Astrocyte (in vitro differentiated cells and primary cell): Measurements from ENCODE around the gene TNRC18. TPM values are rescaled to one million over a fixed set of nuclear protein-coding genes. Genes with fewer than 3 reads are reported as not detected.
"Not testable (repeated sequence)": the region's sequence is repeated elsewhere in the genome, so short reads cannot be mapped to it uniquely, and the experiment has no call there.

Source experiments
- DNase-seq: peaks from one replicate; pipeline ENCODE4 v3.0.0-alpha.2; 2010; ENCODE audit warnings: low read depth
- FAIRE-seq: peaks from 2 replicates; lab custom pipeline; 2011; peaks lifted over from hg19 to GRCh38; lab: Jason Lieb, UNC
- H2AFZ ChIP-seq: 2 replicates; pipeline ENCODE4 v1.6.0; 2012; ENCODE audit warnings: low read depth, low read length, inconsistent platforms
- H3K27ac ChIP-seq: 2 replicates; pipeline ENCODE4 v1.5.1; 2011; ENCODE audit warnings: low read depth, low read length, inconsistent platforms
- H3K27me3 ChIP-seq: 2 replicates; pipeline ENCODE4 v1.6.0; 2011; ENCODE audit warnings: low read length, inconsistent platforms; ENCODE audit not compliant: insufficient read depth
- H3K36me3 ChIP-seq: 2 replicates; pipeline ENCODE4 v1.5.1; 2011; ENCODE audit warnings: low read length, inconsistent platforms; ENCODE audit not compliant: insufficient read depth
- H3K4me1 ChIP-seq: 2 replicates; pipeline ENCODE4 v1.5.1; 2011; ENCODE audit warnings: low read length, inconsistent platforms; ENCODE audit not compliant: insufficient read depth
- H3K4me2 ChIP-seq: 2 replicates; pipeline ENCODE4 v1.6.0; 2012; ENCODE audit warnings: low read length, inconsistent platforms
- H3K4me3 ChIP-seq: 2 replicates; pipeline ENCODE4 v1.5.1; 2011; ENCODE audit warnings: low read depth, mild to moderate bottlenecking, low read length, inconsistent platforms; ENCODE audit not compliant: insufficient read depth
- H3K79me2 ChIP-seq: 2 replicates; pipeline ENCODE4 v1.6.0; 2012; ENCODE audit warnings: mild to moderate bottlenecking, low read length, inconsistent platforms; ENCODE audit not compliant: insufficient read depth
- H3K9ac ChIP-seq: 2 replicates; pipeline ENCODE4 v1.6.0; 2012; ENCODE audit warnings: mild to moderate bottlenecking, low read length, inconsistent platforms
- H3K9me3 ChIP-seq: 2 replicates; pipeline ENCODE4 v1.5.1; 2012; ENCODE audit warnings: low read depth, mild to moderate bottlenecking, low read length, inconsistent platforms; ENCODE audit not compliant: insufficient read depth
- H4K20me1 ChIP-seq: 2 replicates; pipeline ENCODE4 v1.6.0; 2012; ENCODE audit warnings: low read length, inconsistent platforms; ENCODE audit not compliant: insufficient read depth
- H3K27ac Mint-ChIP-seq: one replicate; pipeline ENCODE4 v1.8.0; 2021; ENCODE audit warnings: mild to moderate bottlenecking, mixed read lengths; ENCODE audit not compliant: unreplicated experiment
- H3K27me3 Mint-ChIP-seq: one replicate; pipeline ENCODE4 v1.8.0; 2021; ENCODE audit warnings: low read depth, mixed read lengths; ENCODE audit not compliant: unreplicated experiment
- H3K36me3 Mint-ChIP-seq: one replicate; pipeline ENCODE4 v1.8.0; 2021; ENCODE audit warnings: low read depth, mixed read lengths; ENCODE audit not compliant: unreplicated experiment
- H3K4me1 Mint-ChIP-seq: one replicate; pipeline ENCODE4 v1.8.0; 2021; ENCODE audit warnings: low read depth, mixed read lengths; ENCODE audit not compliant: unreplicated experiment
- H3K4me3 Mint-ChIP-seq: one replicate; pipeline ENCODE4 v1.8.0; 2021; ENCODE audit warnings: mild to moderate bottlenecking, moderate library complexity, mixed read lengths; ENCODE audit not compliant: unreplicated experiment
- H3K9me3 Mint-ChIP-seq: one replicate; pipeline ENCODE4 v1.8.0; 2021; ENCODE audit warnings: mild to moderate bottlenecking, mixed read lengths; ENCODE audit not compliant: unreplicated experiment
- CTCF ChIP-seq: IDR thresholded peaks from 2 replicates; pipeline ENCODE4 v1.5.1; 2011; ENCODE audit warnings: low read depth, mild to moderate bottlenecking, inconsistent platforms, low read length, moderate library complexity; ENCODE audit not compliant: insufficient read depth
- EZH2 ChIP-seq: IDR thresholded peaks from 2 replicates; pipeline ENCODE4 v1.6.1; 2012; ENCODE audit warnings: mild to moderate bottlenecking, low read length, inconsistent platforms; ENCODE audit not compliant: insufficient read depth
- total RNA-seq: library from RNA; stranded (reverse); gene quantifications from 2 replicates; pipeline ENCODE4 v1.2.1, GENCODE V29; 2021

Gene TNRC18
- total RNA-seq, 1 donor from 2014 or later, result 84.3 TPM

DNA sequence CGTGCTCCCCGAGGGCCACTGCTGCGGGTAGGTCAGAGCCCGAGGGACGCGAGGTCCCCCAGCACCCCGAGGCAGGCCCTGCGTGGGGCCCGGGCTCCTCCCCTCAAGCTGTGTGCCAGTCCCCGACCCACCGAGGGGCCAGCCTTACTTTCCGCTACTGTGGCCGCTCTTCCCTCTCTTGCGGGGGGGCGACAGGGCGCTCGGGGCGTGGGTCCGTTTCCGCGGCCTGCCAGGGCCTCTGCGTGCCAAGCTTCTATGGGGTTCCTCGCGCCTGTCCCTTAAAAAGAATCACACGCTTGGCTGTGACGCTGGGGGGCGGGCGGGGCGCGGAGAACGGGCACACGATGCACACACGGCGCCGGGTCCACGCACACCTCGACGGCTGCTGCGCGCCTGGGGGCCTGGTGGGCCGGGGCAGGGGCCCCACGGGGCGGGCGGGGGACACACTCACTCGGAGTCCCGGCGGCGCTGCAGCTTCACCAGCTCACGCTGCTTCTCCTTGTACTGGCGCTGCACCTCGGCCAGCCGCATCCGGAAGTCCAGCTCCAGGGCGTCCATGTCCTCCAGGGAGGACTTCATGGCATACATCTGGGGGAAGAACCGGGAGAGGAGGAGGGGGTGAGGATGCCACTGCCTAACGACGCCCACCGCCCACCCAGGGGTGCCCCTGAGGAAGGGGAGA is 62.0 kb downstream of the TNRC18 start:
- peaks cover 12% of the 10 kb centered on the region for H3K36me3 ChIP-seq
- H3K27me3 ChIP-seq, result no peaks in the 10 kb centered on the region
- no peak for DNase-seq
- FAIRE-seq, result no peak
- Mint-ChIP-seq H3K4me1 (peaks cover 4% of the 10 kb centered on the region), H3K27me3 (no peaks in the 10 kb centered on the region), H3K9me3 (no peaks in the 10 kb centered on the region), H3K36me3 (peaks cover 25% of the 10 kb centered on the region), H3K4me3 (no peak overlapping the region), H3K27ac (no peak overlapping the region)
- H4K20me1 ChIP-seq, result peaks cover 72% of the 10 kb centered on the region
- no peak overlapping the region for H3K9ac ChIP-seq
- no peaks in the 10 kb centered on the region for H3K9me3 ChIP-seq
- no peak overlapping the region for H2AFZ ChIP-seq
- peaks cover 39% of the 10 kb centered on the region for H3K79me2 ChIP-seq
- no peak overlapping the region for H3K4me2 ChIP-seq
- TF ChIP-seq EZH2 (no peak), CTCF (no peak)
- H3K4me1 ChIP-seq, result no peaks in the 10 kb centered on the region
- H3K4me3 ChIP-seq, result no peak overlapping the region
- no peak overlapping the region for H3K27ac ChIP-seq

GRCh38 chr7:5360971-5361370 is 62.7 kb downstream of the TNRC18 start:
- Histone ChIP-seq H3K9ac (no peak overlapping the region), H3K36me3 (peaks cover 12% of the 10 kb centered on the region), H3K79me2 (peaks cover 40% of the 10 kb centered on the region), H2AFZ (no peak overlapping the region), H3K4me1 (no peaks in the 10 kb centered on the region), H4K20me1 (peaks cover 66% of the 10 kb centered on the region), H3K4me3 (no peak overlapping the region), H3K27ac (no peak overlapping the region), H3K9me3 (no peaks in the 10 kb centered on the region), H3K27me3 (no peaks in the 10 kb centered on the region), H3K4me2 (no peak overlapping the region)
- Mint-ChIP-seq H3K36me3 (peaks cover 31% of the 10 kb centered on the region), H3K27ac (no peak overlapping the region), H3K27me3 (no peaks in the 10 kb centered on the region), H3K4me1 (peaks cover 3% of the 10 kb centered on the region), H3K4me3 (no peak overlapping the region), H3K9me3 (no peaks in the 10 kb centered on the region)
- TF ChIP-seq CTCF (no peak), EZH2 (no peak)
- FAIRE-seq, result no peak
- DNase-seq, result no peak

DNA sequence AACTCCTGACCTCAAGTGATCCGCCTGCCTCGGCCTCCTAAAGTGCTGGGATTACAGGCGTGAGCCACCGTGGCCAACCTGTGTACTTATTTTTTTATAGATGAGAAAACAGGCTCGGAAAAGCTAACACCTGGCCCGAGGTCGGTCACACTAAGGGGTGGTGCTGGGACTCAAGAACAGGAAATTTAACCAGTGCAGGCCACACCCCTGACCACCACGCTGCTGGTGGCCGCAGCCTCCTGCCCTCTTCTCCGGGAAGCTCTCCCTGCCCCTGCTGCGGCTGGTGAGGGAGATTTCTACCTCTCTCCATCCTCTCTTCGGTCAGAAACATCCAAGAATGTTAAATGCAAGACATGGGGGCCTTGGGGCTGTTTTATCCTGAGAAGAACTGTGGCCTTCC is 63.2 kb downstream of the TNRC18 start:
- Histone ChIP-seq H3K27ac (no peak overlapping the region), H3K4me1 (no peaks in the 10 kb centered on the region), H3K36me3 (peaks cover 12% of the 10 kb centered on the region), H3K79me2 (peaks cover 41% of the 10 kb centered on the region), H3K4me2 (no peak overlapping the region), H3K9ac (no peak overlapping the region), H3K4me3 (no peak overlapping the region), H3K27me3 (no peaks in the 10 kb centered on the region), H2AFZ (no peak overlapping the region), H4K20me1 (peaks cover 66% of the 10 kb centered on the region), H3K9me3 (no peaks in the 10 kb centered on the region)
- FAIRE-seq (no peak), DNase-seq (no peak)
- H3K36me3 Mint-ChIP-seq, result peaks cover 29% of the 10 kb centered on the region
- no peak overlapping the region for H3K4me3 Mint-ChIP-seq
- H3K9me3 Mint-ChIP-seq, result no peaks in the 10 kb centered on the region
- no peak overlapping the region for H3K27ac Mint-ChIP-seq
- H3K4me1 Mint-ChIP-seq, result peaks cover 1% of the 10 kb centered on the region
- TF ChIP-seq CTCF (no peak), EZH2 (no peak)
- no peaks in the 10 kb centered on the region for H3K27me3 Mint-ChIP-seq

DNA sequence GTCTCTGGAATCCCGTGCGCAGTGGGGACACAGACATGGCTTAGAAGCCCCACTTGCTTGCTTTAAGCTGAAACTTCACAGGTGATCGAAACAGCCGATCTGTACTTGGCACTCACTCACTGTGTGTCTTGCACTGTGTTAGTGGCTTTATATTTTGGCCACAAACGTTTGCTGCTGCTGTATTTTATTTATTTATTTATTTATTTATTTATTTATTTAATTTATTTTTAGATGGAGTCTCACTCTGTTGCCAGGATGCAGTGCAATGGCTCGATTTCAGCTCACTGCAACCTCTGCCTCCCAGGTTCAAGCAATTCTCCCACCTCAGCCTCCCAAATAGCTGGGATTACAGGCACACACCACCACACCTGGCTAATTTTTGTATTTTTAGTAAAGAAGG is 63.6 kb downstream of the TNRC18 start:
- H3K4me1 Mint-ChIP-seq, H3K4me3 Mint-ChIP-seq, DNase-seq, H3K27me3 Mint-ChIP-seq, H3K4me1 ChIP-seq, H3K4me3 ChIP-seq, FAIRE-seq, H3K27me3 ChIP-seq, H3K27ac Mint-ChIP-seq, H3K9me3 ChIP-seq, H2AFZ ChIP-seq, H3K9me3 Mint-ChIP-seq, H3K4me2 ChIP-seq, H3K9ac ChIP-seq, H3K27ac ChIP-seq: not testable (repeated sequence)
- H3K79me2 ChIP-seq, result peaks cover 41% of the 10 kb centered on the region
- peaks cover 66% of the 10 kb centered on the region for H4K20me1 ChIP-seq
- peaks cover 12% of the 10 kb centered on the region for H3K36me3 ChIP-seq
- H3K36me3 Mint-ChIP-seq, result peaks cover 29% of the 10 kb centered on the region
